Measurements from ENCODE around the gene BBOX1. TPM values are rescaled to one million over a fixed set of nuclear protein-coding genes. Genes with fewer than 3 reads are reported as not detected.

Gene BBOX1
- total and polyA plus RNA-seq, 2 donors (not counting 3 experiments of a cell fraction or from before 2014, with no cell fraction given) = not detected

GRCh38 chr11:27148506-27148905 lies 107.9 kb downstream of the BBOX1 start:
- BruUV-seq (replicated peaks) = no TSS peak
- Histone ChIP-seq H2AFZ (ENCODE audit: low read depth, low read length) (no peak overlapping the region), H3K9me1 (replicated peaks; ENCODE audit: control insufficient read depth, extremely low read depth, insufficient read depth, low read length) (no peaks in the 10 kb centered on the region), H3K9ac (replicated peaks; ENCODE audit: extremely low read depth, insufficient read depth, low read length) (no peak overlapping the region), H3K36me3 (ENCODE audit: control insufficient read depth in 2 of 2, extremely low read depth in 1 of 2, insufficient read depth in 2 of 2, low read length in 2 of 2) (no peaks in the 10 kb centered on the region), H3K27me3 (ENCODE audit: control insufficient read depth in 2 of 2, insufficient read depth in 2 of 2, low read length in 2 of 2) (no peaks in the 10 kb centered on the region), H3K4me1 (ENCODE audit: control insufficient read depth, extremely low read depth, insufficient read depth, low read length) (no peaks in the 10 kb centered on the region), H3K4me3 (replicated peaks in 1 of 3; ENCODE audit: insufficient read depth in 1 of 3, low read depth in 1 of 3, low read length in 3 of 3) (no peak overlapping the region), H4K20me1 (replicated peaks; ENCODE audit: control insufficient read depth, extremely low read depth, insufficient read depth, low read length) (no peaks in the 10 kb centered on the region), H3K27ac (ENCODE audit: insufficient read depth, low read depth, low read length) (no peak overlapping the region), H3K4me2 (ENCODE audit: insufficient read depth, low read length) (no peak overlapping the region), H3K79me2 (ENCODE audit: control insufficient read depth, insufficient read depth, low read length) (no peaks in the 10 kb centered on the region), H3K9me3 (replicated peaks; ENCODE audit: control insufficient read depth, insufficient read depth, low read length) (no peaks in the 10 kb centered on the region)
- ChIA-PET CTCF (interaction anchor here (3.6 kb wide), 1 partner anchor 10 kb away, joined by 10 read pairs; no protein-coding TSS in a partner anchor), POLR2A (no interaction called here)
- intact Hi-C loops (cut with micrococcal nuclease) (no loop called here), dilution Hi-C loops (cut with MboI; ENCODE audit: extremely low pct_ligation_motif_present, low sequenced_read_pairs) (no loop called here)
- no peak for FAIRE-seq
- no peak for TF ChIP-seq JUN (IDR thresholded peaks at IDR 0.05; ENCODE audit: borderline replicate concordance, insufficient read depth, insufficient read length, low read depth)
- no peak for TF ChIP-seq CTCF (IDR thresholded peaks at IDR 0.05; ENCODE audit: extremely low read depth in 1 of 2, insufficient read depth in 1 of 2, low read depth in 1 of 2, low read length in 2 of 2)
- no peak for TF ChIP-seq EZH2 (IDR thresholded peaks at IDR 0.05; ENCODE audit: borderline replicate concordance, low read depth, low read length, severe bottlenecking)
- no peak for TF ChIP-seq GATA2 (IDR thresholded peaks at IDR 0.05; ENCODE audit: insufficient read depth, insufficient read length, low read depth, low read length)
- TF ChIP-seq MYC (IDR thresholded peaks at IDR 0.05; ENCODE audit: low read depth, low read length) = no peak
- TF ChIP-seq FOS (IDR thresholded peaks at IDR 0.05; ENCODE audit: borderline replicate concordance, insufficient read depth, low read length) = no peak
- TF ChIP-seq POLR2AphosphoS5 (IDR thresholded peaks at IDR 0.05; ENCODE audit: insufficient read depth, low read depth, low read length) = no peak
- no peak for DNase-seq (ENCODE audit: low read depth, low spot score)
